K562 (cell line): Measurements from ENCODE around the gene ECI2. TPM values are rescaled to one million over a fixed set of nuclear protein-coding genes. Genes with fewer than 3 reads are reported as not detected.

ENCODE experiments used
- ARID1B ChIP-seq: fragments of 450-650 bp; IDR thresholded peaks from 2 replicates; pipeline ENCODE4 v1.6.1; 2016; ENCODE audit warnings: antibody characterized with exemption, mild to moderate bottlenecking, inconsistent platforms
- ATF4 ChIP-seq: fragments of 450-650 bp; formaldehyde crosslinking; IDR thresholded peaks from 2 replicates; pipeline ENCODE4 v1.4.0; 2022; ENCODE audit warnings: mild to moderate bottlenecking, moderate library complexity
- CBX2 ChIP-seq: fragments of 200-600 bp; sonication (generic); IDR thresholded peaks from one replicate; pipeline ENCODE4 v1.6.1; 2012; ENCODE audit warnings: mild to moderate bottlenecking, low read length, inconsistent platforms; ENCODE audit not compliant: insufficient read depth, poor library complexity, severe bottlenecking
- LCOR ChIP-seq: sonication (generic); formaldehyde crosslinking; IDR thresholded peaks from 2 replicates; pipeline ENCODE4 v1.8.0; 2022; ENCODE audit warnings: mild to moderate bottlenecking, missing genetic modification reagents
- PCBP2 ChIP-seq: fragments of 200-400 bp; formaldehyde crosslinking; IDR thresholded peaks from 2 replicates; pipeline ENCODE4 v1.6.1; 2018; ENCODE audit warnings: low read length, low read depth, mild to moderate bottlenecking, moderate library complexity; ENCODE audit not compliant: poor library complexity, severe bottlenecking
- ZBTB40 ChIP-seq, 2 experiments: fragments of 450-650 bp in 1 of 2; sonication (generic) in 1 of 2; formaldehyde crosslinking in 1 of 2; IDR thresholded peaks; 2 replicates each; pipeline versions ENCODE4 v1.7.1 to v1.9.0; 2016 to 2022; ENCODE audit warnings: inconsistent platforms in 1 of 2, mild to moderate bottlenecking in 1 of 2, missing genetic modification reagents in 1 of 2
- ZNF398 ChIP-seq: fragments of 250-450 bp; sonication (Bioruptor Pico); IDR thresholded peaks from 2 replicates; pipeline ENCODE4 v1.8.0; 2021; ENCODE audit warnings: moderate library complexity, mild to moderate bottlenecking, inconsistent platforms
- ZNF57 ChIP-seq: fragments of 450-650 bp; formaldehyde crosslinking; IDR thresholded peaks from 2 replicates; pipeline ENCODE4 v1.4.0; 2020; ENCODE audit warnings: mild to moderate bottlenecking, moderate library complexity
- polyA plus RNA-seq, 8 experiments: library from polyadenylated mRNA; depleted of rRNA in 4 of 8; stranded (reverse) in 5 of 8; unstranded in 3 of 8; fragments of >200 nt; fragmentation: Nextera tagmentation in 2 of 8; fragmentation: Illumina TruSeq in 1 of 8; extraction: Ambion mirVana in 2 of 8; extraction: Trizol in 1 of 8; gene quantifications; 2 replicates each; pipeline versions ENCODE4 v1.2.1 to v1.2.3, GENCODE V29; 2011 to 2014; ENCODE audit warnings: inconsistent platforms in 1 of 8, missing spikeins in 1 of 8
- total RNA-seq, 7 experiments: library from RNA; depleted of rRNA in 6 of 7; stranded (reverse); fragments of >200 nt in 6 of 7; fragmentation: Illumina TruSeq in 2 of 7; extraction: Trizol in 2 of 7; gene quantifications; 2 replicates each; pipeline versions ENCODE4 v1.2.1 to v1.2.3, GENCODE V29; 2011 to 2021; ENCODE audit warnings: low replicate concordance in 1 of 7
- TF ChIP-seq, protein P1 (sequence below): sonication (generic); formaldehyde crosslinking; IDR thresholded peaks from 2 replicates; pipeline ENCODE4 v1.8.1; 2023; ENCODE audit warnings: mild to moderate bottlenecking, missing genetic modification reagents
- TF ChIP-seq, protein P2 (sequence below): sonication (generic); formaldehyde crosslinking; IDR thresholded peaks from 2 replicates; pipeline ENCODE4 v1.8.0; 2022; ENCODE audit warnings: missing genetic modification reagents, mild to moderate bottlenecking, moderate library complexity, borderline replicate concordance

The ECI2 gene
- total and polyA plus RNA-seq, 9 of the 15 experiments (the other 6 are each of a cell fraction or from before 2014, with no cell fraction given): 80.7 to 377 (median 142) TPM

DNA sequence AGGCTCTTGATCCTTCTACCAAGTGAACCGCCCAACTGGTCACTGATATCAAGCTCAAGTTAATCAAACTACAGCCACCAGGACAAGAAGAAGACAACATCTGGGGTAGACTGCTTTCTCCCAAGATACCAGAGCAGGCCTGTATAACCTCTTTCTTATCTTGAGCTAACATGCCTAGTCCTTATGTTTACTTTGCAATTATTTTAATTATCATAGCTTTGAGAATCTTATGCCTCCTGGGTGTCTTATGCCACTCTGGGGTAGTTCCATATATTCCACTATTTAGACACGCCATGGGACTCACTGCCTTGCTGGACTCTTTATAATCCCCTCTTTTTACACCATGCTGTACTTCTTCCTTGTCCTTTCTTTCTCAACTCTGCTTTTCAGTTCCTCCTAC lies 41.5 kb upstream of the ECI2 start (continued):
- TF ChIP-seq ZBTB40 (IDR thresholded peaks at IDR 0.05) (no peak), ZBTB40 (CRISPR knock-in tag; IDR thresholded peaks at IDR 0.05) (no peak), LCOR (no peak), CBX2 (no peak), ZNF398 (CRISPR knock-in tag) (no peak), PCBP2 (no peak), ARID1B (peak; percentile 97), ATF4 (CRISPR knock-in tag) (no peak), ZNF57 (CRISPR knock-in tag) (no peak)
- TF ChIP-seq, protein P1, sequence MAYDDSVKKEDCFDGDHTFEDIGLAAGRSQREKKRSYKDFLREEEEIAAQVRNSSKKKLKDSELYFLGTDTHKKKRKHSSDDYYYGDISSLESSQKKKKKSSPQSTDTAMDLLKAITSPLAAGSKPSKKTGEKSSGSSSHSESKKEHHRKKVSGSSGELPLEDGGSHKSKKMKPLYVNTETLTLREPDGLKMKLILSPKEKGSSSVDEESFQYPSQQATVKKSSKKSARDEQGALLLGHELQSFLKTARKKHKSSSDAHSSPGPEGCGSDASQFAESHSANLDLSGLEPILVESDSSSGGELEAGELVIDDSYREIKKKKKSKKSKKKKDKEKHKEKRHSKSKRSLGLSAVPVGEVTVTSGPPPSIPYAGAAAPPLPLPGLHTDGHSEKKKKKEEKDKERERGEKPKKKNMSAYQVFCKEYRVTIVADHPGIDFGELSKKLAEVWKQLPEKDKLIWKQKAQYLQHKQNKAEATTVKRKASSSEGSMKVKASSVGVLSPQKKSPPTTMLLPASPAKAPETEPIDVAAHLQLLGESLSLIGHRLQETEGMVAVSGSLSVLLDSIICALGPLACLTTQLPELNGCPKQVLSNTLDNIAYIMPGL: no peak
- TF ChIP-seq, protein P2, sequence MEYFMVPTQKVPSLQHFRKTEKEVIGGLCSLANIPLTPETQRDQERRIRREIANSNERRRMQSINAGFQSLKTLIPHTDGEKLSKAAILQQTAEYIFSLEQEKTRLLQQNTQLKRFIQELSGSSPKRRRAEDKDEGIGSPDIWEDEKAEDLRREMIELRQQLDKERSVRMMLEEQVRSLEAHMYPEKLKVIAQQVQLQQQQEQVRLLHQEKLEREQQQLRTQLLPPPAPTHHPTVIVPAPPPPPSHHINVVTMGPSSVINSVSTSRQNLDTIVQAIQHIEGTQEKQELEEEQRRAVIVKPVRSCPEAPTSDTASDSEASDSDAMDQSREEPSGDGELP (CRISPR knock-in tag): no peak
